NCI-H1694 (cell line): ENCODE results near the gene SMCO1.
"Not testable (repeated sequence)": the region's sequence is repeated elsewhere in the genome, so short reads cannot be mapped to it uniquely, and the experiment has no call there.

Source experiments
- DNase-seq: peaks from one replicate; lab custom pipeline; 2025; lab: John Stamatoyannopoulos, UW

Gene SMCO1

GRCh38 chr3:196521291-196521690, 6.1 kb upstream of the SMCO1 start:
- DNase-seq: not testable (repeated sequence)

- DNase-seq: no peak
Measured at GRCh38 chr3:196519718-196520082, 4.6 kb upstream of the SMCO1 start.

- DNase-seq: peak; percentile 67
Measured at GRCh38 chr3:196518966-196519717, 4.0 kb upstream of the SMCO1 start.

- DNase-seq: no peak
Measured at GRCh38 chr3:196517919-196518318, 2.8 kb upstream of the SMCO1 start.

GRCh38 chr3:196517162-196517800, 2.1 kb upstream of the SMCO1 start:
- DNase-seq: no peak

- DNase-seq: no peak
Measured at GRCh38 chr3:196514350-196514716, 813 bp downstream of the SMCO1 start.

GRCh38 chr3:196513697-196514349, 1.3 kb downstream of the SMCO1 start:
- no peak for DNase-seq

- not testable (repeated sequence) for DNase-seq
Measured at GRCh38 chr3:196511646-196512425, 3.3 kb downstream of the SMCO1 start.

- not testable (repeated sequence) for DNase-seq
Measured at GRCh38 chr3:196511108-196511507, 4.0 kb downstream of the SMCO1 start.

GRCh38 chr3:196506687-196507086, 8.5 kb downstream of the SMCO1 start:
- DNase-seq: no peak

GRCh38 chr3:196504556-196504955, 10.6 kb downstream of the SMCO1 start:
- no peak for DNase-seq

- not testable (repeated sequence) for DNase-seq
Measured at GRCh38 chr3:196504077-196504398, 11.1 kb downstream of the SMCO1 start.

GRCh38 chr3:196503196-196504076, 11.7 kb downstream of the SMCO1 start, which contains the start of gene RNF168:
RNF168 (minus strand) TSS chr3:196503768; CDS start chr3:196503173, 595 bp downstream.
- peak; percentile 94 for DNase-seq

GRCh38 chr3:196502775-196503195, 12.4 kb downstream of the SMCO1 start:
- peak; percentile 46 for DNase-seq

- no peak for DNase-seq
Measured at GRCh38 chr3:196501316-196502044, 13.7 kb downstream of the SMCO1 start.

GRCh38 chr3:196499807-196500524, 15.2 kb downstream of the SMCO1 start:
- no peak for DNase-seq

- DNase-seq: no peak
Measured at GRCh38 chr3:196499061-196499460, 16.1 kb downstream of the SMCO1 start.

- DNase-seq: no peak
Measured at GRCh38 chr3:196498297-196498696, 16.8 kb downstream of the SMCO1 start.

GRCh38 chr3:196496183-196496582, 19.0 kb downstream of the SMCO1 start:
- DNase-seq: no peak

- DNase-seq: no peak
Measured at GRCh38 chr3:196493292-196493691, 21.9 kb downstream of the SMCO1 start.
